HG02870 (cell line): ENCODE results near the gene CTDNEP1.

Experiments
- ATAC-seq: cut with Tn5 transposase; IDR thresholded peaks from one replicate; pipeline ENCODE4 v1.9.1; 2021; ENCODE audit warnings: mild to moderate bottlenecking, moderate library complexity; ENCODE audit not compliant: unreplicated experiment

The CTDNEP1 gene

DNA sequence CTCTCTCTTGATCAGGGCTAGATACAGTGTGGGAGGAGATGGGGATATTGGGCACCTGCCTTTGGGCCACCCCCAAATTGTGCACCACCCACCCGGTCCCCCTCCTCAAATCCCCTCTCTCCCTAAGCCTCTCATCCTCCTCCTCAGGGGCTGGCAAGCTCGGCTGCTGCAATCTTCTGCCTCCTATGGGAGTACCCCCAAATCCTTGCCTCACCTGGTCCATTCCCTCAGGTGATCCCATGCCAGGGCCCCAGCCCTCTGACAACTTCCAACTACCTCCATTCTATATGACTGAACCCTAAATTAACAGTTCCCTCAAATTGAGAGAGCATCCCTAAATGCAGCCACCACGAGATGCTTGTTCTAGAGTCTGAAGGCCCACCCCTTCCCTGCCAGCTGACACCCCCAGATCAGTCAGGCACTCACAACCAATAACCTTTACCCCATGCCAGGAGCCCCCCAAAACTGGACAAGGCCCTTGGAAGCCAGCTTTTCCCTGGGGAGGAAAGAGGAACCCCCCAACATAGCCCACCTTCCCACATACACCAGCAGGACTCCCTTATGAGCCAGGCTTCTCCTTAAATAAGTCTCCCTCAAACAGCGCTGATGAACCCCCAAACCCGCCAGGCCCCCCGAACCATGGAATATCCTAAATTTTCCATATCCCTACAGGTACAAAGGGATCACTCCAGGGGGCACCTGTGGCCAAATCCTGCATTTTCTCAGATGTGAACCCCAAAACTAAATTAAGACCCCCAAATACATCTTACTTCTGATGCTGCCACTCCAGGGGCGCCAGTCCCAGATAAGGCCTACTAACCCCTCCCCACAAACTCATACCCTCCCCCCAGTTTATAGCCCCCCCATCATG, 35.1 kb downstream of the CTDNEP1 start:
- ATAC-seq = no peak

DNA sequence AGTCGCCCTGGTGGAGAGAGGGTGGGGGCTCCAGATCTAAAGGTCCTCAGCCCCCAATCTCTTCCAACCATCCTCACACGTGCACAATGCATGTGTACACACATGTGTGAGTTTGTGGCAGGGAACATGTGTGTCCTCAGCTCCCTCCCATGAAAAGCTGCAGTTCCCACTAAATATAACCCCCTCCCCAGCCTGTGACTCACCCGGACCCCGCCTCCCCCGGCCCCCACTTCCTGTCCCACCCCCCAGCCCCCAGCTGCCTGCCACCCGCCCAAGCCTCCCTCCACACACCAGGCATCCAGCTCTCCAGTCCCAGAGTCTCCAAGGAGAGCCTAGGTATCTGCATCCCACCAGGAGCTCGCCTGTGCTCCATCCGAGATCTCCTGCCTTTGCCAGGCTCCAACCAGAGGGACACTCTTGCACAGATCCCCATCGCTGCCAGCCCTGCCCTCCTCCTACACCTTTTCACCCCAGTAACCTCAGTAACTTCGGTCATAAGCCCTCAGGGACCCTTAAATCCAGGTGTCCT, 35.8 kb downstream of the CTDNEP1 start:
- no peak for ATAC-seq

DNA sequence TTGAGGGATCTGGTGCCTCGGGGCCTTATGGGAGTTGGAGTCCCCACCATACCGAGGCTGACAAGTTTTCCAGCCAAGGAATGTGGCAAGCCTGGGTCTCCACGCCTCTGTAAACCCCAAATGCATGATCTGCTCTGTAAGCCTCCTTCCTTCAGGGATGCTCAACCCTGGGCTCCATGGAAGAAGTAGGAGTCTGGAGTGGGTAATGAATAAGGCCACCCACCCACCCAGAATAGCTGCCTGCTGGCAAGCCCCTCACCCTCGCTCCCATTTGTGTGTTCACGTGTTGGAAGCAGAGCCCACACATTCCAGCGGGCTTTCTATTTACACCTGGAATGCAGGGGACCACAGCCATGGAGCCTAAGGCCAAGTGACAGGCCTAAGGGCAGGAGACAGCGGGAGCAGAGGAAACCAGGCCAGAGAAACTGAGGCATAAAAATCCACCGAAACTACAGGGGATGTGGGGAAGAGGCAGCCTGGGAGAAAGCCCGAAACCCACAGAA, 36.3 kb downstream of the CTDNEP1 start:
- no peak for ATAC-seq

DNA sequence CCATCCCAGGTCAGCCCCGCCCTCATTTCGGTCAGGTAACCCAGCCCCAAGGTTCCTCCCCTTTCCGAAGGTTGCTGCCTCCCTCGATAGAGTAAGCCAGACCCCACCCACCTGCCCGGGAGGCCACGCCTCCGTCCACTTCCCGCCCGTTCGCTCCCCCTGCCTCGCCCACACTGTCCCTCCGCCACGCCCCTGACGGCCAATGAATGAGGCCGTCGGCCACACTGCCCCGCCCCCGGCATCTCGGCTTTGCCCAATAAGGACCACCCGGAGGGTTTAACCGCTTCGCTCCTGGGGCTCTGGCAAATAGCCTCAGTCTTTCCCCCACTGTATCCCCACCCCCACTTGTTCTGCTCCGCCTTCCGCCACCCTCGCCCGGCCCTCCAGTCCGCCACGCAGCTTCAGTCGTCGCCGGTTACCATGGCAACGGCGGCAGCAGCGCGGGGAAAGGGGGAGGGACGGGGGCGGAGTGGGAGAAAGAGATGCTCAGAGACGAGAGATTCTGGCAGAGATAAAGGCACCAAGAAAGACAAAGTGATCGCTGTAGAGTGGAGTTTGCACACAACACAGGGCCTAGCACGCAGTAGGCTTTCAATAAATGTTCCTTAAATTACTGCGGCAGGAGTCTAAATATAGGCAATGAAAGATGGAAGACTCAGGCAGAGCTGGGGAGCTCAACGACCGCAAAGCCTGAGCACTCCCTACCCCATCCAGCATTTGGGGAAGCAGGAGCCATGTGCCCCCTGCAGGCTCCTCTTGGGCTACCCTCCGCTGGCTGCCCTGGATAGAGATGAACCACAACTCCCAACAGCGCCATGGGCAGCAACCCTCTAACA, 37.0 kb downstream of the CTDNEP1 start:
- peak; percentile 73 for ATAC-seq

DNA sequence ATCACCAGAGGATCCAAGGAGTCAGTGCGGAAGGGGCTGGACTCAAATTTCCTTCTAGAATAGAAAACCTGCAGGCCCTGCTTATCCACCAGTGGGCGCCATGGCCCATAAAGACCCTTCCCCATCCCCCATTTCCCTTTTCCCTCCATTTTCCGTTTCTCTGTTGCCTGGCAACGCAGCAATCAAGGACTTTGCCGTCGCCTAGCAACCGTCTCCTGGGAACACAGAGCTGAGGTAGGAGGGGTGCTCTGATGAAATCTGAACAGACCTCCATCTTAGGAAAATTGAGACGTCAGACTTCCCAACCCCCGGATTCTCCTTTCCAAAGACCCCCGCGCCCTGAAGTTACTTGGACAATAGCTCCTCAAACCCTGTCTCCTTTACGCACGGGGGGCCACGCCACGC, 37.6 kb downstream of the CTDNEP1 start:
- ATAC-seq = no peak

DNA sequence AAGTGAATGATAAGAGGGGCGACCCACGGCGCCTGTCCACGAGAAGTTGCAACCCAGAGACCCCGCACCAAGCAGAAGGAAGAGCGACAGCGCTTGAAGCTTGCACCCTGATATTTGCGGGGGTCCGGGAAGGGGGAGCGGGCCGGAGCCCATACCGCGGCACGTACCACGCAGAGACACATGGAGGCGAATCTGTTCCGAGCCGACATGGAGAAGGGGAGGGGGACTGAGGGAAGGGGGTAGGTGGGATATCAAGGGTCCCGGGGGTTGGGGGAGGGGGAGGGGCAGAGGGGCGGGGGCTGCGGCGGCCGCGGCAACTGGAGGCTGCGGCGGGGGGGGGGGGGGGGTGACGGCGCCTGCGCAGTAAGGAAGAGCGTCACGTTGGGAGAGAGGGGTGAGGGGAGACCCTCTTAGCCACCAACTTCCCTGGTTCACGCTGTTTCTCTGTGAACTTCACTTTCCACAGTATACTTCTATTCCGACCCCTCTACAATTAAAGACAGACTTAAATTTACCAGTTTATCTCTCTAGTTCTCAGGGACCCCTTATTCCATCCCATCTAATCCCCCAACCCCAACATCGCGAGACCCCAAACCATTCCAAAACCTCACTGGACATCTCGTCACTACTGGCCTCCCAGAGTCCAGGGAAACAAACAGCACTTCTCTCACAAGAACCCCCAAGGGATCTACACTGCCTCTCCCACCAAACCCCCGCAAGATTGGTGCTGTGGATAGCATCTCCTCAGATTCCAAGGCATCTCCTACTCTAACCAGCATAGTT, 39.9 kb downstream of the CTDNEP1 start:
- no peak for ATAC-seq

DNA sequence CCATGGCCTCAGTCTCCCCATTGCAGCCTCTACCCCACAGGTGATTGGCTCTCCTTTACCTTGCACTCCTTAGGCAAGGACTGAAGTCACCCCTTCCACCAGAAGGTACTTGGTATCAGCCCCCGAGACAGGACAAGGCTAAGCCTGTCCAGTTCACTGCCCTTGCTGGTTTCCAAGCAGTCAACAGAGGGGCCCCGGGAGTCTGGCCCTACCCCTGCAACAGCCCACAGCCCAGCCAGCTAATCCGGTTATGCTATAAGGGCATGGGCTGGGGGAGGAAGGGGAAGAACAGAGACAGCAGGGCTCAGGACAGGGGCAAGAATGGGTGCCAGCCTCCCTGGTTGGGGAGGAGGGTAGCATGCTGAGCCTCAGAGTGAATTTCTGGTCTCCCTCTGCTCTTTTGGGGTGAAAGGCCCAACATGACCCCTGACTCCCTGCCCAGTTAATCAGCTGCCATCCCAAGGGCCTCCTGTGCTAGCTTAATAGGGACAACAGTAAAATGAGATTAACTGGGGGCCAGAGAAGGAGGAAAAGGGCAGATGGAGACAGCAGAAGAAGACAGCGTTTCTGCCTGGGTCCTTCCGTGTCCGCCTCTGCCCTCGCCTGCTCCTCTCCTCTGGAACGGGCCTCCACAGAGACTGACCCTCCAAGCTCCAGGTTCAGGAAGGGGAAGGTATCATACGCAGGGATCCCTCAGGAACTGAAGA, 42.6 kb downstream of the CTDNEP1 start:
- no peak for ATAC-seq

DNA sequence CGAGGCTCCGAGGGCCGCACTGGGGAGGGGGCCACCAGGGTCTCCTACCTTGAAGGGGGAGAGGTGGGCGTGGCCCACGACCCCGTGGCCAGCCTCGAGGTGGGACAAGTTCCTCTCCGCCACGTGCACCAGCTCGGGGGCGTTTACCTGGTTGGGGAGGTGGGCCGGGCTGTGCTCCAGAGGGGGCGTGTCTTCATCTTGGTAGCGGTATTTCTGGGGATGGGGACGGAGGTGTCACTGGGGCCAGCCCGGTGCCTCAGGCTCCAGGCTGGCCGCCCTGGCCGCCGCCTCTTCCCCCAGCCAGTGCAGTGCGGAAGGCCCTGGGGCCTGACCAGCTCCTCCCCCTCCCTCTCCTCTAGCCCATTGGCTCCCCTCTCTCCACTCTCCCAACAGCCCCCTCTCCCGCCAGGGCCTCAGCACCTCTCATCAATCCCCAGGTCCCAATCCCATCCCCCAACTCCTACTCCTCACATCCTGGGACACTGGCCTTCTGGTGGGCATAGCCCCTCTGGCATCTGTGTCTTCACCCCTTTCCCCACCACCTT, 43.4 kb downstream of the CTDNEP1 start:
- ATAC-seq = no peak

DNA sequence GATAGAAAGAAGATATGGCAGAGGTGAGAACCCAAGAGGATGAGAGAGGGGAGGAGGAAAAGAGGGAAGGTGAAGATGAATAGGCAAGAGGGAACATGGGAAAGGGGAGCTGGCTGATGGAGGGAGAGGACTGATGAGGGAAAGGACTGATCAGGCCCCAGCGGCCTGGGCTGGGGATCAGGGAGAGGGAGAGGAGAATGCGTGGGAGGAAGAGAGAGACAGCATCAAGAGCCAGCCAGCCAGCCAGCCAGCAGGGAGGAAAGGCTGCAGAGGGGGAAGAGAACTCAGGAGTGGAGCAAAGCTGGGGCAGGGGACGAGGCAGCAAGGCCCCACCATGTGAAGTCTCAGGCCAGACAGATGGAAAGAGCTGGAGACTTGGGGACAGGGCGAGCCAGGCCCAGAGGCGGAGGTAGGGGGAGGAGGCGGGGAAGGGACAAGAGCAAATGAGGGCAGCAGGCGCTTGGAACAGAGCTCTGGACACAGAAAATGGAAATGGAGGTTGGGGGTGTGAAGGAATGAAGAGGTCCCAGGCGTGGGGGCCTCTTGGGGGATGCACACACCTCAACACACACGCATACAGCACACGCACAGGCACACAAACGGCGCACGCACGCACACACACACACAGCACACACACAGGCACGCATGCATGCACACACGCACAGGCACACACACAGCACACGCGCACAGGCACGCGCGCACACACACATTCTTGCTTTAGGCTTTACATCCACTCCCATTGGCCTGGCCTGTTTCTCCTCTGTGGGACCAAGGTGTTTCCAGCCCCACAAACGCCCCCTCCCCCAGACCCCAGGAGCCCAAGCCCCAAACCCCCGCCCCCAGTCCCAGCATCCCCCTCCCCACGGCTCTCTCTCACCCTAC, 44.2 kb downstream of the CTDNEP1 start:
- ATAC-seq = no peak

DNA sequence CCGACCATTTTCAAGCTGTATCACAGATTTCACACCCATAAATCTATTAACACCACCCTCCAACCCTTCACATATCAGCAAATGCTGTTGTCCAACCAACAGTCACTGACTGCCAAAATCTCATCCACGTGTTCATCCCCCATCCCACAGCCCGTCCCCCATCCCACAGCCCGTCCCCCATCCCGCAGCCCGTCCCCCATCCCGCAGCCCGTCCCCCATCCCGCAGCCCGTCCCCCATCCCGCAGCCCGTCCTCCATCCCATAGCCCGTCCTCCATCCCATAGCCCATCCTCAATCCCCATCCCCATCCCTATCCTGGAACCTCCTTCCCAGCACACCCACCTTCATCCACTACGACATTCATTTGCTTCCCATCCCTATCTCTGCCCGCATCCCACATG, 46.0 kb downstream of the CTDNEP1 start:
- no peak for ATAC-seq

DNA sequence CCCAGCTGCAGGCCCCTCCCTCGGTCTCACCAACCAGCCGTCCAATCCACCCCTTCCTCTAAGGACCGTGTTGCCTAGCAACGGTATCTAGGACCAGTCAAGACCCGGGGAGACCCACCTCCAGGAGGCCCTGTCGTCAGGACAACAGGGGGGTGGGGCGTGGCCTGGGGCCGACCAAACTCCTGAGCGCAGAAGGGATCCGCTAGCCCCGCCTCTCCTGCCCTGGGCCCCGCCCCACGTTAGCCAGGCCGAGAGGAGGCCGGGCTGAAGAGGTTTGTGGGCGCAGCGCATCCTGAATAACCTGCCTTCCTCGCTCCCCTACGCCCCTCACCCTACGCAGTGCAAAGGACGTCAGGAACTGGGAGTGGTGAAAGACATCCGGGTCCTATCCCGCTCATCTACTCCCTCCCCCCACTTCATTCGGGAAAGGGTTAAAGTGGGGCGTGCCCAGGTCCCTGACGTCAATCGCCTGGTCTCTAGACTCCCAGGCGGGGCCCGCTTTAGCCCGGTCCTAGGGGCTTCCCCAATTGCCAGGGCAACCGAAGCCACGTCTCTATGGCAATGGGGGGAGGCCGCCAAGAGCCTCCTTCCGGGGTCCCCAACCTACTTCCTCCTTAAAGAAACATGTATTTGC, 46.6 kb downstream of the CTDNEP1 start:
- peak; percentile 82 for ATAC-seq

DNA sequence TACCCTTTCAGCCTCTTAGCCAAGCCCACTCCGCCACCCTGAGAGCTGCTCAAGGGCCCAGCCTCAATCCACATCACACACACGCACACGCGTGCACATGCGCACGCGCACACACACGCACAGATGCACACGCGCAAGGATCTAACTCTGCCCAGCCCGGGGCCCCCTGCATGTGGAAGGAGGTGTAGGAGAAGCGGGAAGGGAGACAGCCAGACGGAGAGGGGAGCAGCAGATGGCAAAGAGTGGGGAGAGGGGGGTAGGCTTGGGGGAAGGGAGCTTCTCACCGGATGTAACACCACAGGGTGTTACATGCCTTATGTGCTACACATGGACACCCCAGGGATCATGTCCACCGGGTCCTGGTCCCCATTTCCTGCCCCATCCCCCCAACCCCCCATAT, 47.2 kb downstream of the CTDNEP1 start:
- no peak for ATAC-seq

DNA sequence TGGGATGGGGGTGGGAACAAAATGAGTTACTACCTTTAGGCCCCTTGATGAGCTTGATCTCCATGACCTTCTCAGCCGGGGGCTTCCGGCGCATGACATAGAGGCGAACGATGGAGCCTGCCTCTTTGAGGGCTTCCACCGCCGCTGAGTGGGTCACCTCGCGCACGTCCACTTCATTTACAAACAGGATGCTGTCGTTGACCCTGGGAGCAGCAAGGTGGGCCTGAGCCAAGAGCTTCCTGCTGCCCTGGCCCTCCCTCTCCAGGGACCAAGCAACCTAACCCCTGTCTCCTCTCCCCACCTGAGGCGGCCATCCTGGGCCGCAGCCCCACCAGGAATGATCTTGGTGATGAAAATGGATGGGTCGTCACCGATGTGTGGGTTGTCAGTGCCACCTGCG, 48.1 kb downstream of the CTDNEP1 start:
- no peak for ATAC-seq

DNA sequence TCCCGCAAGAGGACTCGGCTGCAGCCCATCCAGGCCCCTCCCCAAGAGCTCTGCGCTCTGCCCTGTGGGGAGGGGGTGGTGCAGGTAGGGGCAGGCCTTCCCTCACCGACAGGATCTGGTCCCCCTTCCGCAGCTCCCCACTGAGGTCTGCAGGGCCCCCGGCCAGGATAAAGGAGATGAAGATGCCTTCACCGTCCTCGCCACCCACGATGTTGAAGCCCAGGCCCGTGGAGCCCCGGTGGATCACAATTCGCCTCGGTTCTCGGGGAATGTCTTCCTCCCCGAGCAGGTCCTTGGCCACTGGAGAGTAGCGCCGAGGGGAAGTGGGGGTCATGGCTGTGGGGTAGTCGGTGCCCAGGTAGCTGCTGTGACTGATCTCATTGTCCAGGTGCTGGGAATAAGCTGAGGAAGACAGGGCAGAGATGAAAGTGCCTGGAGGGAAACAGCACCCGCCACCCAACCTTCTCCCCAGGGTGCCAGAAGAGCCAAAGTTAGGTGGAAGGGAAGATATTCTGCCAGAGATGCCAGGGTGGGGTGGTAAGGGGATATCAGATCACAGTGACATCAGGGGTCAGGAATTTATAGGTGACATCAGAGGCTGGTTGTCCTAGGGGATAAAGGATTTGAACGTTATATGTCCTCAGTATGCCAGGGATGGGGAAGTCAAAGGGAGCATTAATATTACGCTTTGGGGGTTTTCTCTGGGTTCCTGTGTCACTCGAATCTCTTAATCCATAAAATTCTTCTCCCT, 54.7 kb downstream of the CTDNEP1 start:
- no peak for ATAC-seq

DNA sequence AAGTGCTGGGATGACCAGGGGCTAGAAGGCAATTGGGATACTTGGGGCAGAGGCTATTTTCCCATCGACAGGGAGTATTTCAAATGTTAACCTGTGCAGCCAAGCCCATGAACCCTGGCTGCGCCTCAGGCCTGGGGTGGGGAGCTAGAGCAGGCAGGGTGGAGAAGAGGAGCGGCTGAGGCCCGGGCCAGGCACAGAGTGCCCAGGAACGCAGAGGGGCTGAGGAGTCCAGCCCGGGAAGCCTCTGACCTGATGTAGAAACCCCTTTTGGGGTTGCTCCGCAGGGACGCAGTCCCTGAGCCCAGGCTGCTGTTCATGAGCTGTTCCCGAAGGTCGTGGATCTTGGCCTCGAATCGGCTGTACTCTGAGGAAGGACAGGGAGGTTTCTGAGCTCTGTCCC, 55.6 kb downstream of the CTDNEP1 start:
- ATAC-seq = no peak
